NCI-H146 (cell line): ENCODE results near the gene GPR157.
"Not testable (repeated sequence)": the region's sequence is repeated elsewhere in the genome, so short reads cannot be mapped to it uniquely, and the experiment has no call there.

ENCODE experiments used
- DNase-seq: peaks from one replicate; lab custom pipeline; 2025; lab: John Stamatoyannopoulos, UW

The GPR157 gene

GRCh38 chr1:9146156-9146555 lies 17.3 kb upstream of the GPR157 start:
- DNase-seq: no peak

DNA sequence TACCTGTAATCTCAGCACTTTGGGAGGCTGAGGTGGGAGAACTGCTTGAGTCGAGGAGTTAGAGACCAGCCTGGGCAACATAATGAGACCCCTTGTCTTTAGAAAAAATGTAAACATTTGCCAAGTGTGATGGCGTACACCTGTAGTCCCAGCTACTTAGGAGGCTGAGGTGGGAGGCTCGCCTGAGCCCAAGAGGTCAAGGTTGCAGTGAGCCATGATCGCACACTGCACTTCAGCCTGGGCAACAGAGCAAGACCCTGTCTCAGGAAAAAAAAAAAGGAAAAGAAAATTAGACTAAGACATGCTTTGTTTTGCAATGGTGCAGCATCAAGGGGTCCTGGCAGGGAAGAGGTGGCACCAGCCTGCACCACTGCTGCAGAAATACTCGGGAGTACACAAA lies 16.8 kb upstream of the GPR157 start:
- no peak for DNase-seq

GRCh38 chr1:9145021-9145668 lies 16.2 kb upstream of the GPR157 start:
- DNase-seq: no peak

DNA sequence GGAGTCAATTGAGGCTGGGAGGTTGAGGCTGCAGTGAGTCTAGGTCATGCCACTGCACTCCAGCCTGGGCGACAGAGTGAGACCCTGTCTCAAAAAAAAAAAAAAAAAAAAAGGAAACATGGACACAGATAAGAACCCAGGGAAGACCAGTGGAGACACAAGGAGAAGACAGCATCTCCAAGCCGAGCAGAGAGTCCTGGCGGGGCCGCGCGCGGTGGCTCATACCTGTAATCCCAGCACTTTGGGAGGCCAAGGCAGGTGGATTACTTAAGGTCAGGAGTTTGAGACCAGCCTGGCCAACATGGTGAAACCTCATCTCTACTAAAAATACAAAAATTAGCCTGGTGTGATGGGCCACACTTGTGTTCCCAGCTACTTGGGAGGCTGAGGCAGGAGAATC lies 15.6 kb upstream of the GPR157 start:
- DNase-seq: not testable (repeated sequence)

- DNase-seq: no peak
Measured at GRCh38 chr1:9143250-9143649, 14.3 kb upstream of the GPR157 start.

- no peak for DNase-seq
Measured at GRCh38 chr1:9139930-9140329, 11.0 kb upstream of the GPR157 start.

DNA sequence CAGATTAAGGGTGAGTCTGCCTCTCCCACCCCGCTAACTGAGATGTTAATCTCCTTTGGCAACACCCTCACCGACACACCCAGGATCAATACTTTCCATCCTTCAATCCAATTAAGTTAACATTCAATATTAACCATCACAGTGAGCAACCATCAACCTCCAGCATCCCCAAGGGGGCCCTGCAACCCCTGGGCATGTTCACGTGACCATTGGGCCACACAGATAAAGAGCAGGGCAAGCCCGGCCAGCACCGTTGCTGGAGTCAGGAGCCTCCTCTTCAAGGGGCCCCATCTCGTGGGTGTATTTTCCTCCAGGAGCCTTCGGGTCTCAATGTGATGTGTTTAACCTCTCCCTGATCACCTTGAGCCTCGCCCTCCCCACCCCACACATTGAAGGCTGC lies 8.0 kb upstream of the GPR157 start:
- no peak for DNase-seq

DNA sequence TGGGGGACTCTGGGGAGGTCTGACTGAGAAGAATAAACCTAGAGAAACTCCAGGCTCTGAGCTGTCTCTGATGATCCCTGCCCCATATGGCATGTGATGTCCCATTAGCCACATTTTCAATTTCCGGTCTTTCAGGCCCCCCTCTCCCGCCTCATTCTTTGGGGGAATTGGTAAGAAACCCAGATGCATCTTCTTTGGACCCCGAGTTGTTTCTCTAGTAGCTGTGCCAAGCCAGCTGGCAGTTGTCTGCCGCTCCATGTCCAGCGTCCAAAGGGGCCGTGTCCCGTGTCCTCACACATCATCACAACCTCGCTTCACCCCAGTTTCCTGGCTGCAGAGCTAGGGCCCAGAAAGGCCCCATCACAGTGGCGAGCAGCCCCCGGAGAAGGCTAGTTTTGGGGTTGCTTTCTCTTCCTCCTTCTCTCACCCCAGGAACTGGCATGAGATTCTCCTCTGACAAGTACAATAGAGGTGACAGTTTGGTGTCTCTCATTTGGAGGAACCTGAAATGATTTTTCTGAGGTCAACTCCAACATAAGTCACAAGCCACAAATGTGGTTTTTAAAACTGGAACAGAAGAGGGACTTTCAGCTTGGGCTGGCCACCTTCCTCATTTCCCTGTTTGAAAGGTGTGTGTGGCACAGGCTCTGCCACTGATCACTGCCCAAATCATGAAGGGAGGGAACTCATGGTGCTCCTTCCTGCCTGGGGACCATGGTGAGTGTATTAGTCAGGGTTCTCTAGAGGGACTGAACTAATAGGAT lies 6.4 kb upstream of the GPR157 start:
- DNase-seq: no peak

- DNase-seq: no peak
Measured at GRCh38 chr1:9133870-9134585, 5.1 kb upstream of the GPR157 start.

DNA sequence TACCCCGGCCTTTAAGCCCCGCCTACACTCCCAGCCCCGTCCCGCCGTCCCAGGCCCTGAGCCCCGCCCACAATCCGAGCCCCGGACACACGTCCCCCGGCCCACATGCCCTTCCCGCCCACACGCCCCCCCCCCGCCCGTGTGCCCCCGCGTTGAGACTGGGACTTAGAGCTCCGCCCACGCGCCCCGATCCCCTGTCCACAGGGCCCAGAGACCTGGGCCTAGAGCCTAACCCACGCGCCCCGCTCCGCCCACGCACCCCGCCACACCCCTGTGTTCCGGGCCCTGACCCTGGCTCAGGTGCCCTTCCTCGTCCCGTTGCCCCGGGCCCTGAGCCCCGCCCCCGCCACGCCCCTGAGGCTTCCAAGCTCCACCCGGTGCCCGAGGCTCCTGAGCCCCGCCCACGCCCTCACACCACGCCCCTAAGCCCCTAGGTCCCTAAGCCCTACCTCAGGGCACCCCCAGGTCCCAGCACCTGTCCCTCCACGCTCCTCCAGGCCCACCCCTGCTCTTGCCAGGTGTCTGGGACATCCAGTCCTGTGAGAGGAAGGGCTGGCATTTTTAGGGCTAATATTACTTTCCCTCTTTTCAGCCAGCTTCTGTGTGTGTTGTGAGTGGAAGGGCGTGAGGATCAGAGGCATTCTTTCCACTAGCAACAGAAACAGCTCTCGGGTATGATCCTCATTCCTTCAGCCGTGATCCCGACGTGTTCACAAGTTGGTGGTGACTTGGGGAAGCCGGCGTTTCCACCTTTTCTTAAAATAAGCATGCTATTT lies 552 bp upstream of the GPR157 start:
- DNase-seq: no peak

DNA sequence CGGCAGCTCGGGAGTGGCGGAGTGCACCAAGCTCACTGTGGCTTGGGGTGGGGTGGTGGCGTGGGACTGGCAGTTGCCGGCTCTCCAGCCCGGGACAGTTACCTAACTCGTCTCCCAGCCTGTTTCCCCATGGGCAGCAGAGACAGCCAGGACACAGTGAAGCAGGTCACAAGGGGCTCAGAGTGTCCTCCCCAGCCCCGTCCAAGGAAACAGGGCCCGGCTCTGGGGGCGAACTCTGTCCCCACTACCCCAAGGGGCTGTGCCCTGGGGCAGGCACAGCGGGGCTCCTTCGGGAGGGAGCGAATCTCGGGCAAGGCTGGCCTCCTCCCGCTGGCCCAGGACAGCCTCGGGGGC lies 759 bp downstream of the GPR157 start:
- no peak for DNase-seq

- no peak for DNase-seq
Measured at GRCh38 chr1:9127395-9128165, 1.3 kb downstream of the GPR157 start.

DNA sequence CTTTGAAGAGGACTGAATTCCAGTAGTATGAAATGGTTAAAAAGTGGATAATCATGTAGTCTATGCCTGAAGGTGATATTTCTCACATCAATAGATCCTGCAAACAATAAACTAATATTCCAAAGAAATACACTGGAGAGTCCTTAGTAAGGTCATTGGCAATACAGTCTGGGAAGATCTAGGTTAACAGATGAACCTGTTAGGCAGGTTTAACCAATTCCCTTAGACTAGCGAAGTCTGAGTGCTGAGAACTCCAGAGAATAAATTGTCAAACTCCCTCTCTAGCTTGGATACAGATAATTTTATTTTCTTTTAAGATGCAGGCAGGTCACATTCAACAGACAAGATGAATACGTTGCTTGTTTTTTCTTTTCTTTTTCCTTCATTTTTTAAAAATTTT lies 2.4 kb downstream of the GPR157 start:
- DNase-seq: no peak

DNA sequence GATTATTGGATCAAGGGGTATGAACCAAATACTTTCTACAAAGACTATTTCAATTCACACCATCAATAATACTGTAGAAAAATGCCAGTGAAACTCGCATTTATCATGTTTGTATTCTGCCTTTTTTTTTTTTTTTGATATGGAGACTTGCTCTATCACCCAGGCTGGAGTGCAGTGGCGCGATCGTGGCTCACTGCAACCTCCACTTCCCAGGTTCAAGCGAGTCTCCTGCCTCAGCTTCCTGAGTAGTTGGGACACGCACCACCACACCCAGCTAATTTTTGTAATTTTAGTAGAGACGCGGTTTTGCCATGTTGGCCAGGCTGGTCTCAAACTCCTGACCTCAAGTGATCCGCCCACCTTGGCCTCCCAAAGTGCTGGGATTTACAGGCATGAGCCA lies 3.1 kb downstream of the GPR157 start:
- not testable (repeated sequence) for DNase-seq

- no peak for DNase-seq
Measured at GRCh38 chr1:9125325-9125724, 3.6 kb downstream of the GPR157 start.

- DNase-seq: not testable (repeated sequence)
Measured at GRCh38 chr1:9124389-9124788, 4.5 kb downstream of the GPR157 start.

DNA sequence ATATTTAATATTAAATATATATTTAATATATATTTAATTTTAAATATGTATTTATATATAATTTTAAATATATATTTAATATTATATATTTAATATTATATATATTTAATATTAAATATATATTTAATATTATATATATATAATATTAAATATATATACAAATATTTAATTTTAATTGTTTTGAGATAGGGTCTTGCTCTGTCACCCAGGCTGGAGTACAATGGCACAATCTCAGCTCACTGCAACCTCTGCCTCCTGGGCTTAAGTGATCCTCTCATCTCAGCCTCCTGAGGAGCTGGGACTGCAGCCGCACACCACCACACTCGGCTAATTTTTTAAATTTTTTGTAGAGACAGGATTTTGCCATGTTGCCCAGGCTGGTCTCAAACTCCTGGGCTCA lies 5.2 kb downstream of the GPR157 start:
- DNase-seq: not testable (repeated sequence)

DNA sequence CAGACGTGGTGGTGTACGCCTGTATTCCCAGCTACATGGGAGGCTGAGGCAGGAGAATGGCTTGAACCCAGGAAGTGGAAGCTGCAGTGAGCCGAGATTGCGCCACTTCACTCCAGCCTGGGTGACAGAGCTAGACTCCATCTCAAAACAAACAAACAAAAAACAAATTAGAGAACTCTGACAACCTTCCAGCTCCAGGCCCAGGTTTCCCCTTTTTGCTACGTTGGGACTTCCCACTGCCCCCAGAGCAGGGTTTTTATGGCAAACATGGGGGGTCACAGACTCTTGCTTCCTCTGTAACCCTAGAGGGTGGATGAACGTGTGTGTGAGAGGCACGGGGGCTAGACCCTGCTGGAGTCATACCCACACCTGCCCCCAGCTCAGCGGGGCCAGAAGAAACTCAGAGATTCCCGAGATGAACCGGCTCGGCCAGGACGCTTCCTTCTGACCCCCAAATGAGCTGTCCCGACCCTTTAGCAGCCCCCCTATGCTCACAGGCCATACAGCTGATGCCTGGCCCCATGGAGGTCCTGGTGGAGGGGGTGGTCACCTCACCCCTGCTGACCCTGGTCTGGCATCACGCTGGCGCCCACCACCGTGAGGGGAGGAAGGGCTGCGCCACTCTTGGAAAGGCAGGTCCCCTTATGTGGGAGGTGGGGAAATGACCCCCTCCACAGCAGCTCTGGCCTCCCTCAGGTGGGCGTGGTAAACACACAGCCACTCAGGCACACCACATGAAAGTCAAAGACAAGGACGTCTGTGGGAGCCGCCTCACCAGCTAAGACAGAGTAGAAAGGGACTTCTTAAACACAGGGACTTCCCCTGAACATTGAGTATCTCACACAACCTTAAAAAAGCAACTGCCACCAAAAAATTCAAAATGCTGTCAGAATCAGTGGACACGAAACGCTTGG lies 7.1 kb downstream of the GPR157 start:
- DNase-seq: no peak

DNA sequence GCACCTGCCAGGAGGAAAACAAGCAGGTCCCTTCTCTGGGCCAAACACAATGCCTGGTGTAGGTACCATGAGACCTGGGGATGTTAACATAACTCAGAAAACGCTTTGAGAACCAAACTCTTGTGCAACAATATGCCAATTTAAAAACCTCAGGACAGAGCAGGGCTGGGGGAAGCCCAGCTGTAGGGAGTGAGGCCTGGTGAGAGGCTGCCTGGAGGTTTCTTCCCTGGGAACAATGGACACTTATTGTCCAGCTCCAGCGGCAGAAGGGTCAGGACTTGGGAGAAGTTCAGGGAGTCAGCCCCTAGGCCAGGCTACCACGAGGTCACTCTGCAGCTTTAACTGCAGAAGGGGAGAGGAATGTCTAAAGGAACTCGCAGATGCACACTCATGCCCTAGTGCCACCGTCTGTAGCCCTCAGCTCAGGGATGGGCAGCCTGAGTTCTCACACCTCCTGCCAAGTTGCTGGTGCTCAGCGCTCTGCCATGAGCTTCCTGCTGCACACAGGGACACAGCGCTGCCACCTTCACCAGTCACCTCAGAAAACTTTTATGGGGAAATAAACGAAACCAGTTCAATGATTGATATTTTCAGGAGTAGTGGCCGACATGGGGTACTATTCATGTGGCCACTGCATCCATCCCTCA lies 8.5 kb downstream of the GPR157 start:
- DNase-seq: no peak

- DNase-seq: no peak
Measured at GRCh38 chr1:9119745-9120144, 9.2 kb downstream of the GPR157 start.
